Measurements from ENCODE around the gene CKAP2.
"Not testable (repeated sequence)": the region's sequence is repeated elsewhere in the genome, so short reads cannot be mapped to it uniquely, and the experiment has no call there.

CKAP2 gene

GRCh38 chr13:52454820-52455676 is at the start of gene CKAP2:
TSS of gene CKAP2 (plus strand) at chr13:52455478. CDS start at chr13:52455557, 79 bp downstream.
- peak; percentile 89 for DNase-seq (ENCODE audit: low read depth, low spot score)

DNA sequence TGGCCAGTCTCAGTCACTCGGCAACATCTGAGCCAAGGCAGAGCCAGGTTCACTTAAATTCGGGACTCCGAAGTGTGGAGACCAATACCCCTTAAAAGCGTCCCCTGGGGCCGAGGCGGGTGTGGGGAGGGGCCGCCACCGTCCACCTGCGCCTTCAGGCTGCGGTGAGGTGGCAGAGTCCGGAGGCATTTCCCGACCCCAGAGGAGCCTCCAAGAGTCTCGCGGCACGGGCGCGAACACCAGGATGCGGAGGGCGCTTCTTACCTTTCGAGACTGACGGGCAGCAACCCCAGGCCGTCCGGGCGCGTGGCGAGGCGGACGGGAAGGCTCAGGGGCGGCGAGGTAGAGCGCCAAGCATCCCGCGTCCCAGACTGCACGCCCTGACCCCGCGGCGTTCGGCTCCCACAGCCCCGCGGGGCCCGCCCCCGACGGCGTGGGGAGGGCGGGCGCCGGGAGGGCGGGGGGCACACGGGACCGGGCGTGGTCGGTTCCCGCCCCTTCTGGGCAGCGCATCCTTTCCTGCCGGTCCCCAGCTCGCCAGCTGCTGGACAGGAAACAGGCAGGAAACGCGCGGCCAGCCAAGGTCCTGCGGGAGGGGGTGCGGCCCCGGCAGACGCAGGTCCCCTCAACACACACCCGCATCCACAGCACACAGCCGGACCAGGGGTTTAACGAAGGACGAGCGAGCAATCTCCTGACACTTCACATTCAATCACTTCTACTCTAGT is 49.3 kb upstream of the CKAP2 start, which contains the start of gene THSD1:
THSD1 (minus strand) TSS at position 406 of the 728 bp plus-strand sequence. CDS start 3,572 bp downstream, outside the sequence.
- no peak for DNase-seq (ENCODE audit: low read depth, low spot score)

DNA sequence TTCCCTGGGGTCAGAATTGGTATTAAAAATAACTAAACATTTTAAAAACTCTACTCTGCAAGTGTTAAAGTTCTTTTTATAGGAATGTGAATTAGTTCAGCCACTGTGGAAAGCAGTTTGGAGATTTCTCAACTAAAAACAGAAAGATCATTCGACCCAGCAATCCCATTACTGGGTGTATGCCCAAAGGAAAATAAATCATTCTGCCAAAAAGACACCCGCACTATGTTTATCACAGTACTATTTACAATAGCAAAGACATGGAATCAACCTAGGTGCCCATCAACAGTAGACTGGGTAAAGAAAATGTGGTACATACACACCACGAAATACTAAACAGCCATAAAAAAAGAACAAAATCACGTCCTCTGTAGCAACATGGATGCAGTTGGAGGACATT is 48.6 kb upstream of the CKAP2 start:
- no peak for DNase-seq (ENCODE audit: low read depth, low spot score)

- DNase-seq (ENCODE audit: low read depth, low spot score) = not testable (repeated sequence)
Measured at GRCh38 chr13:52407436-52407835, 47.8 kb upstream of the CKAP2 start.

GRCh38 chr13:52408071-52408658 is 47.1 kb upstream of the CKAP2 start:
- not testable (repeated sequence) for DNase-seq (ENCODE audit: low read depth, low spot score)

- no peak for DNase-seq (ENCODE audit: low read depth, low spot score)
Measured at GRCh38 chr13:52411629-52412028, 43.6 kb upstream of the CKAP2 start.

DNA sequence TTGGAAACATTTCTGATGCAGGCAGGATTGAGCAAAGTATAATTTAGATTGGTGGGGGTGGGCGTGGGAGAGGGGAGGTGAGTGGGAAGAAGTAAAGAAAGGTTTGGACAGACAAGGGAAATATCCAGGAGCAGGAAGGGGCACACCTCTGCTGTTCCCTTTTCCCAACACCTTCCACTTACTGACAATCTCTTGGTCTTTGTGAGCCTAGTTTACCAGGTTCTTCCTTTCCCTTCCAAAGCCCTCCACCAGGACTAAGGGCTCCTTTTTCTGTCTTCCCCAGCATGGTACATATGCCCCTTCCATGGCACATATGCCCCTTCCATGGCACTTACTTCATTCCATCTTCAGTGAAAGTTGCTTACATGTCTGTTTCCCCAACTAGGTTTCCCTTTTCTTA is 43.1 kb upstream of the CKAP2 start:
- DNase-seq (ENCODE audit: low read depth, low spot score) = no peak

GRCh38 chr13:52414051-52414450 is 41.2 kb upstream of the CKAP2 start:
- no peak for DNase-seq (ENCODE audit: low read depth, low spot score)

DNA sequence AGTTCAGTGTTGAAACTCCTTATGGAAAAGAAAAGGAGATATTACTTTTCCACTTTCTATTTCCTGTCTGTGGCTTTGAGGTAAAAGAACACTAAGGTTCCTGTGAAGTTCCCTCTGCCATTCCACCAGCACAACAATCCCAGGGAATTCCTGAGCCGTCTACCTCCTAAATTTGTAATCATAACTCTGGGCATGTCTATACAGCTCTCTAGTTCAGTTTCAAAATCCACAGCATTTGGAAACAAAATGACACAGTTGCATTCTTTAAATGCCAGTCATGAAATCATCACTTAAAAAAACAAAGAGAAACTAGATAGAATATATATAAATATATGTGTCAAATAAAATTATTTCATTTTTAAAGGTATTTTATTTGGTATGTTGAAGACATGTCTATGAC is 40.3 kb upstream of the CKAP2 start:
- no peak for DNase-seq (ENCODE audit: low read depth, low spot score)

GRCh38 chr13:52419080-52419479 is 36.2 kb upstream of the CKAP2 start:
- no peak for DNase-seq (ENCODE audit: low read depth, low spot score)

GRCh38 chr13:52421216-52421615 is 34.1 kb upstream of the CKAP2 start:
- DNase-seq (ENCODE audit: low read depth, low spot score) = no peak

DNA sequence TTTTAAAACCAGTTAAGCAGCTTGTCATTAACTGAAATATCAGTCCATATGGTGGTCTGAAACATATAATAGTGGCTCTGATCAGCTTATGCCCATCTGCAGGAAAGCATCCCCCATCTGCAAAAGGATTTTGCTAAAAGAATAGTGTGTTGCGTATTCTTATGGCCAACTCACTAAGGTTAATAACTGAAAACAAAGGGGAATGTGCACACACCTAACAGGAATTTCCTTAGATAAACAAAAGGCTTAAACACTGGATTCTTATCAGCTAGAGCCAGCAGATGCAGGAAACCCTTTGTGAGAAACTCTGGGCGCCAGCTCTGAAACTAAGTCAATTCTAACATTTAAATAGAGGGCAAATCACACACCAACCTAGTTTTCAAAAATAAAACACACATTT is 27.0 kb upstream of the CKAP2 start:
- DNase-seq (ENCODE audit: low read depth, low spot score) = no peak

GRCh38 chr13:52432456-52432855 is 22.8 kb upstream of the CKAP2 start:
- DNase-seq (ENCODE audit: low read depth, low spot score) = no peak

DNA sequence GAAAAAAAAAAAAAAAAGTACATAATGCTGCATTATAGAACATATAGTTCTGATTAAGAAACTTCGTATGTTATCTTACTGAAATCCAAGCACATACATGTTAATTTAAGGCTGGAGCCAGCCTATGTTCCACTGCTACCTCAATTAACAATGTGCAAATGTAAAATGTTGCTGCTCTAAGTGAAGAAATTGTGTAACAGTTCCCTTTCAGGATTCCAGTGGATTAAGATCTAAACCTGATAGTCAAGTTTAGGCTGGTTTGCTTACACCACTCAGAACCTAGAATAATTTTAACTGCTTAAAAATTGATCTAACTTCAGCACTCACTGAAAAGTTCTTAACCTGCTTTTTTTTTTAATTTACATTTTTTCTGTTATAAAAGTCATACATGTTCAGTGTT is 9.0 kb upstream of the CKAP2 start:
- no peak for DNase-seq (ENCODE audit: low read depth, low spot score)

GRCh38 chr13:52447354-52447753 is 7.9 kb upstream of the CKAP2 start:
- DNase-seq (ENCODE audit: low read depth, low spot score) = no peak

GRCh38 chr13:52447815-52448552 is 7.3 kb upstream of the CKAP2 start:
- DNase-seq (ENCODE audit: low read depth, low spot score) = no peak

DNA sequence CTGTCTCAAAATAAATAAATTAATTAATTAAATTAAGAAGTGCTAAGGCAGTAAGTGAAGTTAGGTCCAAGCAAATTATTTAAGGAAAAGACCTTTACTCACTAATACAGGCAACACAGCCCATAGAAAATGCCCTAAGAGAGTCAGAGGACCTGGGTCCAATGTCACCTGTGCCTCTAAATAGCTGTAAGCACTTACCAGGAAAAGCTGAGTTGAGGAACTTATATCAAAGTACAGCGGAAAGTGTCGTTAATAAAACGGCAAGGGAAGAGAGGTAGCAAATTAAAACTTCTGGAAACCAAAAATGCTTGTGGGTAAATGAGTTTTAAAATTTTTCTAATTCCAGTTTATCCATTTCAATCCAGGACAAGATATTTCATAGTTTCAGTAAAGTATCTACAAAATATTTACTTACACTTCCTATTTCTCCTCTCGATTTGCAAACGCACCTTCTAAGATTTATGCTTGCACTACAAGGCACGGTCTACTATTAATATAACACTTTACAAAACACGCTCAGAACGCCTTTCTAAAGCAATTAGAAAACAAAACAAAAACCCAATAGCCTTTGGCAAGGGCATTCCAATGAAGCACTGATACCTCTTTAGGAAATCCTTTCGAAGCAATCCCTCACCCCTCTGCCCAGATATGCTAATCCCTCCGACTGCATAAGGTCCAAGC is 5.8 kb upstream of the CKAP2 start:
- no peak for DNase-seq (ENCODE audit: low read depth, low spot score)

GRCh38 chr13:52450012-52450792 is 5.1 kb upstream of the CKAP2 start, which contains the start of gene VPS36:
TSS of gene VPS36 (minus strand) at chr13:52450634. CDS start at chr13:52450594, 40 bp downstream.
- peak; percentile 88 for DNase-seq (ENCODE audit: low read depth, low spot score)

GRCh38 chr13:52450793-52451116 is 4.5 kb upstream of the CKAP2 start:
- DNase-seq (ENCODE audit: low read depth, low spot score) = no peak

GRCh38 chr13:52451135-52451804 is 4.0 kb upstream of the CKAP2 start:
- no peak for DNase-seq (ENCODE audit: low read depth, low spot score)
